Endothelial cell of umbilical vein (primary cell): ENCODE results near the gene TUBB3. TPM values are rescaled to one million over a fixed set of nuclear protein-coding genes. Genes with fewer than 3 reads are reported as not detected.

ENCODE experiments used
- BruUV-seq: library from RNA; stranded (reverse); fragments of 400-500 nt; replicated peaks from 2 replicates; lab custom pipeline; 2021; lab: Mats Ljungman, UMichigan
- CTCF ChIA-PET: fragments of 300-600, 350-600 bp; sonication (Branson Sonifier 250); formaldehyde crosslinking; loops from one replicate; lab custom pipeline; 2021; ENCODE audit warnings: antibody characterized with exemption, inconsistent platforms; lab: Charles Lee
- POLR2A ChIA-PET: fragments of 300-600, 350-600 bp; sonication (Branson Sonifier 250); formaldehyde crosslinking; loops from one replicate; lab custom pipeline; 2021; ENCODE audit warnings: antibody characterized with exemption, inconsistent platforms; lab: Charles Lee
- DNase-seq: peaks from one replicate; pipeline ENCODE4 v3.0.0-alpha.2; 2011; ENCODE audit warnings: low read depth, low spot score
- FAIRE-seq: peaks from 2 replicates; lab custom pipeline; 2011; peaks lifted over from hg19 to GRCh38; lab: Jason Lieb, UNC
- H2AFZ ChIP-seq: 2 replicates; pipeline ENCODE4 v1.6.0; 2012; ENCODE audit warnings: low read depth, low read length, control low read depth, inconsistent platforms
- H3K27ac ChIP-seq: 2 replicates; pipeline ENCODE4 v1.5.1; 2011; ENCODE audit warnings: low read depth, mild to moderate bottlenecking, control low read depth, low read length, moderate library complexity; ENCODE audit not compliant: insufficient read depth
- H3K27me3 ChIP-seq, 2 experiments: 2 replicates each; pipeline versions ENCODE4 v1.6.0 to v1.6.1; 2011; ENCODE audit warnings: low read length in 2 of 2, mixed read lengths in 1 of 2; ENCODE audit not compliant: control insufficient read depth in 2 of 2, insufficient read depth in 2 of 2
- H3K36me3 ChIP-seq, 2 experiments: 2 replicates in 1 of 2; 3 replicates in 1 of 2; pipeline ENCODE4 v1.5.1; 2011; ENCODE audit warnings: low read length in 2 of 2, mild to moderate bottlenecking in 1 of 2, moderate library complexity in 1 of 2; ENCODE audit not compliant: control insufficient read depth in 2 of 2, insufficient read depth in 2 of 2; ENCODE audit errors: extremely low read depth in 1 of 2
- H3K4me1 ChIP-seq: 3 replicates; pipeline ENCODE4 v1.5.1; 2011; ENCODE audit warnings: mild to moderate bottlenecking, low read length; ENCODE audit not compliant: control insufficient read depth, insufficient read depth; ENCODE audit errors: extremely low read depth
- H3K4me2 ChIP-seq: 2 replicates; pipeline ENCODE4 v1.6.1; 2011; ENCODE audit warnings: low read length, control low read depth, mixed read lengths; ENCODE audit not compliant: insufficient read depth
- H3K4me3 ChIP-seq, 3 experiments: fragments of 200-600 bp in 1 of 3; sonication (generic), shearing (Covaris generic) in 1 of 3; replicated peaks in 1 of 3; 2 replicates each; pipeline ENCODE4 v1.5.1; 2011 to 2016; ENCODE audit warnings: control low read depth in 3 of 3, low read length in 3 of 3, mild to moderate bottlenecking in 2 of 3, inconsistent platforms in 1 of 3, low read depth in 1 of 3, moderate library complexity in 1 of 3; ENCODE audit not compliant: insufficient read depth in 1 of 3
- H3K79me2 ChIP-seq: 2 replicates; pipeline ENCODE4 v1.6.0; 2012; ENCODE audit warnings: low read length, inconsistent platforms; ENCODE audit not compliant: control insufficient read depth, insufficient read depth
- H3K9ac ChIP-seq: replicated peaks from 2 replicates; pipeline ENCODE3; 2011; ENCODE audit warnings: low read length, control low read depth; ENCODE audit not compliant: insufficient read depth; ENCODE audit errors: extremely low read depth
- H3K9me1 ChIP-seq: replicated peaks from 3 replicates; pipeline ENCODE4 v1.6.0; 2011; ENCODE audit warnings: mild to moderate bottlenecking, low read length; ENCODE audit not compliant: control insufficient read depth, insufficient read depth; ENCODE audit errors: extremely low read depth
- H3K9me3 ChIP-seq: replicated peaks from 2 replicates; pipeline ENCODE4 v1.5.1; 2012; ENCODE audit warnings: low read length, inconsistent platforms; ENCODE audit not compliant: control insufficient read depth, insufficient read depth
- H4K20me1 ChIP-seq: replicated peaks from 2 replicates; pipeline ENCODE3; 2011; ENCODE audit warnings: mild to moderate bottlenecking, low read length; ENCODE audit not compliant: control insufficient read depth, insufficient read depth; ENCODE audit errors: extremely low read depth
- CTCF ChIP-seq, 2 donors: IDR thresholded peaks; 1 replicate in 1 of 2; 2 replicates in 1 of 2; pipeline ENCODE4 v1.5.1; 2011; ENCODE audit warnings: low read length in 2 of 2, mild to moderate bottlenecking in 2 of 2, moderate library complexity in 2 of 2, control low read depth in 1 of 2, inconsistent platforms in 1 of 2, low read depth in 1 of 2; ENCODE audit not compliant: insufficient read depth in 1 of 2; ENCODE audit errors: extremely low read depth in 1 of 2
- EZH2 ChIP-seq: IDR thresholded peaks from 2 replicates; pipeline ENCODE4 v1.6.1; 2012; ENCODE audit warnings: borderline replicate concordance, low read depth, mild to moderate bottlenecking, moderate library complexity, low read length, inconsistent platforms; ENCODE audit not compliant: severe bottlenecking
- FOS ChIP-seq: IDR thresholded peaks from 2 replicates; pipeline ENCODE4 v1.6.1; 2011; ENCODE audit warnings: mild to moderate bottlenecking, low read length, moderate library complexity, borderline replicate concordance; ENCODE audit not compliant: insufficient read depth
- GATA2 ChIP-seq: IDR thresholded peaks from 2 replicates; pipeline ENCODE4 v1.7.0; 2011; ENCODE audit warnings: low read depth, mild to moderate bottlenecking, moderate library complexity, mixed read lengths, low read length; ENCODE audit not compliant: insufficient read length, insufficient read depth
- JUN ChIP-seq: IDR thresholded peaks from 2 replicates; pipeline ENCODE4 v1.6.1; 2011; ENCODE audit warnings: borderline replicate concordance, low read depth; ENCODE audit not compliant: insufficient read length, insufficient read depth
- MAX ChIP-seq: IDR thresholded peaks from 2 replicates; pipeline ENCODE4 v1.6.1; 2011; ENCODE audit not compliant: insufficient read depth, insufficient read length
- MYC ChIP-seq: IDR thresholded peaks from one replicate; pipeline ENCODE4 v1.6.1; 2011; ENCODE audit warnings: mild to moderate bottlenecking, low read depth, low read length
- POLR2A ChIP-seq: IDR thresholded peaks from 2 replicates; pipeline ENCODE4 v1.6.1; 2012; ENCODE audit warnings: low read depth, mild to moderate bottlenecking, control low read depth, low read length
- POLR2AphosphoS5 ChIP-seq: IDR thresholded peaks from 2 replicates; pipeline ENCODE4 v1.6.1; 2012; ENCODE audit warnings: low read depth, mild to moderate bottlenecking, control low read depth, low read length, moderate library complexity; ENCODE audit not compliant: insufficient read depth
- dilution Hi-C: fragments of 300-500 bp; cut with MboI; formaldehyde crosslinking; loops from one replicate; pipeline ENCODE4 v1.15.0; 2019; ENCODE audit warnings: low sequenced_read_pairs; ENCODE audit not compliant: extremely low pct_ligation_motif_present
- intact Hi-C: fragments of 100-400 bp; cut with micrococcal nuclease; formaldehyde crosslinking; loops from one replicate; pipeline ENCODE4 v1.10.0; 2022
- polyA plus RNA-seq, 4 experiments: library from polyadenylated mRNA; depleted of rRNA in 3 of 4; stranded (reverse) in 3 of 4; unstranded in 1 of 4; fragments of >200 nt; gene quantifications; 2 replicates each; pipeline versions ENCODE4 v1.2.1 to v1.2.3, GENCODE V29; 2011 to 2012; ENCODE audit warnings: missing spikeins in 1 of 4
- total RNA-seq: library from RNA; stranded (reverse); gene quantifications from 2 replicates; pipeline ENCODE4 v1.2.3, GENCODE V29; 2021

The TUBB3 gene
- total and polyA plus RNA-seq, 2 donors (not counting 3 experiments of a cell fraction or from before 2014, with no cell fraction given) = 170 to 215 TPM

- H3K4me3 ChIP-seq = no peak overlapping the region
- TF ChIP-seq POLR2A (no peak), POLR2AphosphoS5 (no peak), MAX (no peak), GATA2 (no peak), FOS (no peak), EZH2 (no peak), MYC (no peak), CTCF (IDR thresholded peaks at IDR 0.05; ENCODE audit: extremely low read depth in 1 of 2, insufficient read depth in 1 of 2, low read depth in 1 of 2, low read length in 2 of 2) (no peak), JUN (no peak)
- CTCF ChIA-PET = no interaction called here
- H3K9me3 ChIP-seq = no peaks in the 10 kb centered on the region
- no peaks in the 10 kb centered on the region for H3K27me3 ChIP-seq
- no peak overlapping the region for H3K27ac ChIP-seq
- dilution Hi-C loops (no loop called here), intact Hi-C loops (no loop called here)
- no peaks in the 10 kb centered on the region for H3K9me1 ChIP-seq
- no peaks in the 10 kb centered on the region for H3K4me1 ChIP-seq
- H4K20me1 ChIP-seq = no peaks in the 10 kb centered on the region
- FAIRE-seq = no peak
- no peak overlapping the region for H3K4me2 ChIP-seq
- no peak for DNase-seq
- H3K36me3 ChIP-seq = peaks cover 5 to 15% of the 10 kb centered on the region in 2 experiments
- no TSS peak for BruUV-seq
- H3K9ac ChIP-seq = no peak overlapping the region
- peaks cover 4% of the 10 kb centered on the region for H3K79me2 ChIP-seq
- H2AFZ ChIP-seq = no peak overlapping the region
- POLR2A ChIA-PET = no interaction called here
Observed at GRCh38 chr16:89965447-89966225, 42.5 kb downstream of the TUBB3 start.
